Ovary (tissue), 3 donors: ENCODE results near the gene VDR.

Experiments
- CTCF ChIP-seq, 3 donors: fragments of 450-650 bp in 2 of 3; fragments of 200-600 bp in 1 of 3; IDR thresholded peaks; one replicate each; pipeline versions ENCODE4 v1.5.1 to v1.8.0; 2016 to 2022; ENCODE audit warnings: antibody characterized with exemption in 3 of 3, mild to moderate bottlenecking in 1 of 3
- EP300 ChIP-seq: sonication (generic); formaldehyde crosslinking; IDR thresholded peaks from one replicate; pipeline ENCODE4 v1.6.1; 2017; ENCODE audit warnings: antibody characterized with exemption
- POLR2A ChIP-seq: fragments of 450-650 bp; IDR thresholded peaks from one replicate; pipeline ENCODE4 v1.6.1; 2017; ENCODE audit warnings: antibody characterized with exemption, mild to moderate bottlenecking, moderate library complexity
- donor health status: DM: no; HTN: no; CAD: no.

- TF ChIP-seq CTCF (IDR thresholded peaks at IDR 0.05) (no peak), POLR2A (no peak), EP300 (no peak)
These were observed 17.3 kb downstream of the VDR start for GRCh38 chr12:47887529-47887928.
